ENCODE measurements around the gene BMP7.

The BMP7 gene

GRCh38 chr20:57187068-57187634 is 79.3 kb downstream of the BMP7 start:
- no peak for DNase-seq

- no peak for DNase-seq
Observed at GRCh38 chr20:57186192-57186591, 80.2 kb downstream of the BMP7 start.

DNA sequence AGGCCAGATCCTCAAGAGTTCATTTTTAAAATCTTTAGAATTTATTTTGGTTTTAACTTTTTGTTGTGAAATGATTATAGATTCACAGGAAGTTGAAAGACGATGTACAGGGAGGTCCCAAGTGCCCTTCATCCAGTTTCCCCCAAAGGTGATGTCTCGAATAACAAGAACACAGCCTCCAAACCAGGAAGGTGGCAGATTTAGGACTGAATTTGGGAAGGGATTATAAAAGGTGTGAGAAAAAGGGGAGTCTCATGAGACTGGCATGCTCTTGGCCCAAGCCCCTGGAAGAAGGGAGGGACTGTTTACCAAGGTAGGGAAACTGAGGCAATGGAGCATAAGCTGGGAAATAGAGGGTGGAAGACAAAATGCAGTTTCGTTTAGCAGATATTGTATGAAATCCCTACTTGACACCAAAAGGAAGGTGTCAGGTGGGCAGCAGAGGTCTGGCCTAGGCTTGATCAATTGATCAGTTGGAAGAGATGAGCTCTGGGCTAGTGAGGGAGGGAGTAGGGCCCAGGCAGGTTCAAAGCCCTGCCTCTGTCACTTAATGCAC is 81.2 kb downstream of the BMP7 start:
- no peak for DNase-seq

- DNase-seq: no peak
Observed at GRCh38 chr20:57183457-57184009, 82.9 kb downstream of the BMP7 start.

DNA sequence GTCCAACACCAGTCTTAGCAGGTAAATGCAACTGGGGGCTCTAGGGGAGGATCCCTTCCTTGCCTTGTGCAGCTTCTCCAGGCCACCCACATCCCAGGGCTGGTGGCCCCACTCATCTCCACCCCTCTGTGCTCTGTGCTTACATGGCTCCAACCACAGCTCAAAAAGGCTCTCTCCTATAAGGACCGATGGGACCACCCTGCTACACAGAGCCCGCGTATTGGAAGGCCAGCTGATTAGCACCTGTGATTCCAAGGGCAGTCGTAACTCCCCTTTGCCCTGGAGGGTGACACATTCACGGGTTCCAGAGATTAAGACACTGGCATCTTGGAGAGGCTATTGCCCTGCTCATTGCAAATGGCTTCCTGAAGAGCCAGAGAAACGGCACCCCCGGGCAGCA is 84.8 kb downstream of the BMP7 start:
- no peak for DNase-seq

DNA sequence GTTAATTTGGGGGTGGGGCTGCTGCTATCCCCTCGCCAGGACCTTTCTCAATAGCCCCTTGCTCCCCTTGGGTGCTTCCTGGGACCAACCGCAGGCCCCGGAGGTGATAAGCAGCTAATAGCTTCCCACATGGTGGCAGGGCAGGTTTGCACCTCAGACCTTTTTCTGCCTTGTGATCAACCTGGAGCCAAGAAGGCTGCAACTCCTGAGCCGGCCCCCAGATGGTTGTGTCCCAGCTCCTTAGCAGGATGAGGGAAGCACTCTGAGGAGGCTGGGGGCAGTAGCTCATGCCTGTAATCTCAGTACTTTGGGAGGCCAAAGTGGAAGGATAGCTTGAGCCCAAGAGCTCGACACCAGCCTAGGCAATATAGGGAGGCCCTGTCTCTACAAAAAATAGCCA is 85.5 kb downstream of the BMP7 start:
- DNase-seq: no peak

DNA sequence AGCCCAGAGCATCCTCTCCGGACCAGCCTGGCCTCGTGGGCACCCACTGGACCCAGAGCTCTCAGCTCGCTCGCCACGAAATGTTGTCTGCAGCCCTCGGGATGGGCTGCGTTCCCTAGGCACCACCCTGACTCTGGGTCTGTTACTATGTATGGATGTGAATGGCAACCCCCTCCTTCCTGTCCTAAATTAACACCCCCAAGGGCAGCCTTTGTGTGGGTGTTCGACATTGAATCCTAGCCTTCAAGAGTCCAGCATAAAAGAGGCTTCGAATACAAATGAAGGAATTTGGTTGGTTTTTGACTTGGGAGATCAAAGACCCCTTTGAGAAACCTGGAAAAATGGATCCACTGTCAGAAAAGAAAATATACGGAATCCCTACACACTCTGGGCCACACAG is 86.1 kb downstream of the BMP7 start:
- no peak for DNase-seq

GRCh38 chr20:57179265-57179664 is 87.2 kb downstream of the BMP7 start:
- no peak for DNase-seq

DNA sequence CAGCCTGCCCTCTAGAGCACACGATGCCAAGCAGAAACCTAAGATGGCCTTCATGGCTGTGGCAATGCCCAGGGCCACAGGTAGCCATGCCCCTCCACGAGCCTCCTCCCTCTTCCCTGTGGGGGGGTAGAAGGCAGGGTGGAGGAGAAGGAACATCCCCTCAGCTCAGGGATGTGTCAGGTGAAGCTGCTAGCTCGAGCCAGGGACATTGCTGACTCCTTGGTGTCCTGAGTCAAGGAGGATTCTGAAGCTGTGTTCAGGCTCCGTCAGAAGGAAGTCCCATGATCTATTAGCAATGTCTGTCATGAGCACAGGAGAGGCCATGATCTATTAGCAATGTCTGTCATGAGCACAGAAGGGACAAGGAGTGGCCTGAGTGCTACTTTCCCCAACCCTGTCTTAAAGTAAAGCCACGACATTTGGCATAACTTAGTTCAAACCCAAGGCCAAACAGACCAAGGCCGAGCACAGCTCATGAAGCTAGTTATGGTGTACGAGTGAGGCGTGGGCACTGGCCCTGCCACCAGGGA is 87.8 kb downstream of the BMP7 start:
- no peak for DNase-seq

DNA sequence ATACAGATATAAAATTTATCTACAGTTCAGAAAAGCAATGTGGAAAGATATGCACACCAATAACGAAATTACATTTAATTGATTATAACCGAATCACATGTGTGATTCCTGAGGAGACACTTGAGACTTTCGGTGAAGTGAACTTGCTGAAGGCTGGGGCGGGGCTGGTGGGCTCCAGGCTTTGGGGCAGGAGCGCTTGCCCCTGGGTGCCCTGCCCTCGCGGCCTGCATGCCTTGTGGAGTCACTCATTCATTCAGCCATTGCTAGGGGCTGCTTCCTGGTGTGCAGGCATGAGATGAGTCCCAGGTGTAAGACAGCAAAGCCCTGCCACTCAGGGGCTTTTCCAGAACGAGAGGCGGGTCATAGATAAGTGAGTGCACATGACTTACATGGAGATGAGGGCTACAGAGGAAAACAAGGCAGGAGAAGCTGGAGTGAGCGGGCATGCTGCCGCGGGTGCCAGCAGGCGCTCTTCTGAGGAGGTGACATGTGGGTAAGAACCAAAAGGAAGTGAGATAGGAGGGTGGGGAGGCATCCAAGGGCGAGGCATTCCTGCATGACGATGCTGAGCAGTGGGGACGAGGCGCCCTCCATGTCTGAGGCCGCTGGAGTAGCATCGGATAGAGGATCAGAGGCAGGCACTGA is 88.7 kb downstream of the BMP7 start:
- no peak for DNase-seq

DNA sequence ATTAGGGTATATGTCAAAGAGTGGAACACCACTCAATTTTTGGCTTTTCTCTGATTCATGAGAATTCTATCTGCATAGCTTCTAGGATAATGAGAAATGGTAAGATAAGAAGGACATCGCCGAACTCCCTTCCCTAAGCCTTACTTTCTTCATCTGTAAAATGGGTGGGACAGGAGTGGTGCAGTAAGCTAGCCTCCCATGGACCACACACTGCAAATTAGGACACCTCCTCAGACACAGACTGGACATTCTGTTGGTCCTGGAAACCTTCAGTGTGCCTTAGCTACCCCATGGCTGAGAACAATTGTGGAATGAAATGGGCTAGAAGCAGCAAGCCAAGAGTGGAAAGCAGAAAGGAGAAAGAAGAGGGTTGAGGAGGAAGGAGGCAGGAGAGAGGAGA is 89.6 kb downstream of the BMP7 start:
- no peak for DNase-seq

GRCh38 chr20:57175397-57176010 is 90.9 kb downstream of the BMP7 start:
- no peak for DNase-seq

DNA sequence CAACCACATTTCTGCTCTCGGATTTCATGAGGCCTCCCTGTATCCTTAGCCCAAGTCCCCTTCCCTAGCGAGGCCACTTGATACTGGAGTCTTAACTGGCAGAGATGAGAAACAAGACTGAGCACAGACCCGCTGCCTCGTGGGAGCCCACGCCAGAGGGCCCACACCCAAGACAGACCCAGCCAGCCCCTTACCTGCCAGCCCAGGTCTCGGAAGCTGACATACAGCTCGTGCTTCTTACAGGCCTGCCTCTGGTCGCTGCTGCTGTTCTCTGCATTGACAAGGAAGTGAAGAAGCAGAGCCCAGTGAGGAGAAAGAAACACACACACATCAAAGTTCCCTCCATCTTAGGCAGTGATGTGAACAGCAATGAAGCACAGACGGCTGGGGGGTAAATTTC is 91.7 kb downstream of the BMP7 start:
- DNase-seq: no peak

GRCh38 chr20:57173986-57174385 is 92.5 kb downstream of the BMP7 start:
- no peak for DNase-seq

GRCh38 chr20:57173041-57173440 is 93.4 kb downstream of the BMP7 start:
- DNase-seq: no peak

GRCh38 chr20:57170343-57170742 is 96.1 kb downstream of the BMP7 start:
- no peak for DNase-seq

DNA sequence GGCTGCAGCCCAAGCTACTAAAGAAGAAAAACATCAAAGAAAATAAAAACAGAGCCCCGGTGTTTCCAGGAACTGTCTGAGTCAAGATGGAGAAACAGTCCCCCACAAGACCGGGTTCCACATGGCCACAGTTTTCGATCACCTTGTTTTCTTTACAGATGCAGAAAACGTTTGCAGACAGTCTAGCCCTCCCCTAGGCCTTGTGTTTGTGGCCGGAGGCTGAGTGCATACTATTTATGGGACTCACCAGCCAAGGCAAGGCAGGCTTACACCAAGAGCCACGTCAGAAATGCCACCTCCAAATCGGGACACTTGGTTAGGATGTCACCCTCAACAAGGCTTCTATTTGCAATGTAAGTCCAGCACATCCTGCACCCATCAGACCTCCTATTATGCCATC is 97.3 kb downstream of the BMP7 start:
- no peak for DNase-seq

DNA sequence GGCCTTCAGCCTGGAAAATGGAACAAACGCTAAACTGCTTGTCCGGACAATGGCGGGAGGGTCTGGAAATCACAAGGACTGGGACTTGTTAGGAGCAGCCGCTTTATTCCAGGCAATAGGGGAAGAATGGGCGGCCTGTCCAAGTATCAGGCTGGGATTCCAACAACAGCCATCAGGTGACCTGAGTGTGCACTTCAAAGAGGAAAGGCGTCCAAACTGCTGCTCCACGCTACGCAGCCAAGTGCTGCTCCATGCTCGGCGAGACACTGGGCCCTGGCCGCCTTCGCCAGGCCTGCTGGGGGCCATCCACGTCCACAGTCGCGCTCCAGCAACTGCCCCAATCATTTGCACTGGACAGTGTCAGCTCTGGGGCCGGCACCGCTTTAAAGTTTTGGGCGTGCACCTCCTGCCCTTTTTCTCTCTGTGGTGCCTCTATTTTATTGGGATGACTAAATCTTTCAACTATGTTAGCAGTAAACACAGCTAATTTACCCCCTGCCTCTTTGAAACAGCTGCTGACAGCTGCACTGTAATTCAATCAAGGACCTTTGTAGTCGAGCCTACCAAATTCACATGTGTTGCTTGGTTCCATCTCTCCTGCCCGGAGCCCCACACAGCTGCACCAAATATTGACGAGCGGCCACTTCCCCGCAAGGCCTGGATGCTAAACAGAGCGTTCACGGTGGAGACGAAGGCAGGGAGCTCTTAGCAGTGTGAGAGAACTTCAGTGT is 98.3 kb downstream of the BMP7 start:
- no peak for DNase-seq

DNA sequence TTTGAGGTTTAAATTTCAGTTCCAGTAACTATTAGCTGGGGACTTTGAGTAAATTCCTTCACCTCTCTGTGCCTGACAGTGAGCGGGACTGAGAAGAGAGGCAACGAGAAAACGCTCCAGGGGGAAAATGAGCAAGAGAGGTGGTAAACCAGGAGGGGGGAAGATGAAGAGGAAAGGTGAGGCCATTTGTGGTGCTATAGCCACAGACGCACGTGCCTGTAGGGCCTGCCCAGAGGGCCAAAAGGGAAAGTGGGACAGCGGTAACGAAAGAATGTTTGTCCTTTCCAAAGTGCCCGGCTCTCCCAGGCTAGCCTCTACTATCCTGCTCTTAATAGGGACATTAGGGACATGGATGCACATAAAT is 99.2 kb downstream of the BMP7 start:
- DNase-seq: no peak

- no peak for DNase-seq
Observed at GRCh38 chr20:57166568-57167291, 99.7 kb downstream of the BMP7 start.

DNA sequence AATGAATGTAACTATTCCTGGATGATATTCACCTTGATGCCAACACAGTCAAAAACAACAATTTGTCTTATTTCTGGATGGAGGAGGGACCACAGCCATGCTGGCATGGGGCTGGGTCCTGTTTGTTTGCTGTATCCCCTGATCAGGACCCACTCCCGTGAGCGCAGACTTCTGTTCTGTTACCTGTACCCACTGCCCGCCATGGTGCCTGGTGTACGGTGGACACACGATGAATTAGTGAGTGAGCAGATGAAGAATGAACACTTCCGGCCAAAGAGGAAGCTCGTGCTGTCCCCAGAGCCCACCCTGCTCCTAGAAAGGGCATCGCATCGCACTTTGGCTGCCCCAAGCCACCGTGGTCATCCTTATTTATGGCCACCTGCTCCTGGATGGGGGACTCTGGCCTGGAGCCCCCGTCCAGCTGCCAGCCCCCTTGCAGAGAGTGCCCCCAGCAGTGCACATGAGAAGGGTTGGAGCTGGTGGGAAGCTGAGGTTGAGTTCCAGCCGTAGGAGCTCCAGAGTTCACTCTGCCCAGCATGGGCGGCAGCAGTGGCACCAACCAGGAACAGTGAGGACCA is 100.9 kb downstream of the BMP7 start:
- DNase-seq: no peak

- DNase-seq: no peak
Observed at GRCh38 chr20:57164872-57165271, 101.6 kb downstream of the BMP7 start.

All from activated CD4-positive, alpha-beta T cell treated with anti-CD3 and anti-CD28 coated beads for 1 hour (primary cell).